HG02759 (cell line): ENCODE data around the gene SLC6A6.
"Not testable (repeated sequence)": the region's sequence is repeated elsewhere in the genome, so short reads cannot be mapped to it uniquely, and the experiment has no call there.

Experiments
- ATAC-seq: cut with Tn5 transposase; IDR thresholded peaks from one replicate; pipeline ENCODE4 v1.9.1; 2021; ENCODE audit warnings: mild to moderate bottlenecking, moderate library complexity; ENCODE audit not compliant: unreplicated experiment

SLC6A6 gene

DNA sequence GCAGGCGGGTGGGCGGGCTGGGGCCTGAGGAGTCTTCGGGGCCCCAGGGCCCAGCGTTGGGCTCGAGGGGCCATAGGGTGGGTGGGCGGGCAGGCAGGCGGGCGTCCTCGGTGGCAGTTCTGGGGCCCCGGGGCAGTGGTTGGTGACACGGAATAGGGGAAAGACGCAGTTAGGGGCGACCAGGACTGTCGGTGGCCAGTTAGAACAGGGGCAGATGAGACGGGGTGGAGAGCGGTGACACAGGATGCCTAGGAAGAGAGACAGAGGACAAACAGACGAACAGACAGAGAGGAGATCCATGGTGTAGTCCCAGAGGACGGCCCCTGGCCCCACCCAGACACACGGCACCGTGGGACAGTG is 101.3 kb downstream of the SLC6A6 start:
- no peak for ATAC-seq

- ATAC-seq, result no peak
Observed at GRCh38 chr3:14505001-14505802, 102.8 kb downstream of the SLC6A6 start.

DNA sequence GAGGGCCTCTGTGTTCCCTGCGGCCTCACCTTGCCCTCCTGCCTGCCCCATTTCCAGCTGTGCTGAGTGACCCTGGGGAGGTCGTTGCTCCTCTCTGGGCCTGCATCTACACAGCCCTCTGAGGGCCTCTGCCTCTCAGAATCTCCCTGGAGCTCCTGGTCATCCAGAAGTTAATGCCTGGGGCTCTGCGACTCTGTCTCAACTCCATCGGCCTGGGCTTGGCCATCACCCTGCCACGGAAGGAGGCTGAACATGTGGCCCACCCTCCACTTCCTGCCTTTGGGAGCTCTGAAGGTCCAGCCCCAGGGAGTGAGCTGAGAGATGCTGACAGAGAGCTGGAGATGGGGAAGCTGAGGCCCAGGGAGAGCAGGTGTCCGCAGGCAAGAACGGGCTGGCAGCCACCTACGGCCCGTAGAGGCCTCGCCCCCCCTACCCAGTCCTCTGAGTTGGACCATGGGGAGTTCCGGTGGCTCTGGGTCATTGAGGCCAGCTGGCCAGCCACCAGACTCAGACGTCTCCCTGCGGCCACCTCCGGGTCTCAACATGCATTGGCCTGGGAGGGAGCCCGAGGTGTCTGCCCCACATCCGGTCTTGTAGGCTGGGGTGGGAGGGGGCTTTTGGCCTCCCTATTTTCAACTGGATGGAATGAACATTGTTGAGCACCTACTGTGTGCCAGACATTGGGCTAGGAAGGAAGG is 103.5 kb downstream of the SLC6A6 start:
- no peak for ATAC-seq

- ATAC-seq, result no peak
Observed at GRCh38 chr3:14506626-14507304, 104.4 kb downstream of the SLC6A6 start.

GRCh38 chr3:14507305-14507741 is 104.9 kb downstream of the SLC6A6 start:
- ATAC-seq, result no peak

DNA sequence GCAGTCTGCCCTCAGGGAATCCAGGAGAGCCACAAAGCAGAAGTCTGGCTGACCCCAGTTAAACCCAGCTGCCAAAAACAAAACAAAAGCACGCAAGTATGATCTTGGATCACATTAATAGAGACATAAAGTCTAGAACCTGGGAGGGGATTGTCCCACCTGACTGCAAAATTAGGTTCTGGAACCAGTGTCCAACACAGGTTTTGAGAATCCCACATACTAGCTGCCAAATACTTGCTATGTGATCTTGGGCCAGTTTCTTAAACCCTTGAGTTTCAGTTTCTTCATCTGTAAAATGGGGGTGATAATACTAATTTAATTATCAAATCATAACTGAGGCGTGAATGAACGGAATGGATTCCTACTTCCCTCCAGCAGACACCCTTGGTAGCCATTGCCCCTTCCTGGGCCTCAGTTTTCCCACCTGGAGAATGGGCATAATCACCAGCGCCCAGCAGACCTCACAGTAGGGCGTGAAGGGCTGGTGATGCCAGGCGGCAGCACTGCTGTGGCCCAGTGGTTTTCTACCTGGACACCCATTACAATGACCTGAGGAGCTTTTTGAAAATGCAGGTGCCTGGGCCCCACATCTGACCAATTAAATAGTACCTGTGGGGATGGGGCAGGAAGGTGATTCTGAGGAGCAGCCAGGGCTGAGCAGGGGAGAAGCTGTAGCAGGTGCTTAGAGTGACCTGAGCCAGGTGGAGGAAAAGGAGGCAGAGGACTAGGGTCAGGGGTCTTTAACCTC is 105.5 kb downstream of the SLC6A6 start:
- ATAC-seq, result no peak

DNA sequence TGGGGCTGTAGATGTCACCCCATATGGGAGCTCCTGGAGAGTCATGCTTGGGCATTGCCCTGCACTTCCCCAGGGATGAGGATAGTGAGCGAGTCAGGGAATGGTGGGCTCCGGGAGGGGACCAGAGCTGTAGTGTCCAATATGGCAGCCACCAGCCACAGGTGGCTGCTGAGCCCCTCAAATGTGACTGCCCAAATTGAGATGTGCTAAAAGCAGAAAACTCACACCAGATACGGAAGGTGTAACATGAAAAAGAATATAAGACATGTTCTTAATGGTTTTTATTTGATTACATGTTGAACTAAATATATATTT is 106.1 kb downstream of the SLC6A6 start:
- ATAC-seq, result no peak

DNA sequence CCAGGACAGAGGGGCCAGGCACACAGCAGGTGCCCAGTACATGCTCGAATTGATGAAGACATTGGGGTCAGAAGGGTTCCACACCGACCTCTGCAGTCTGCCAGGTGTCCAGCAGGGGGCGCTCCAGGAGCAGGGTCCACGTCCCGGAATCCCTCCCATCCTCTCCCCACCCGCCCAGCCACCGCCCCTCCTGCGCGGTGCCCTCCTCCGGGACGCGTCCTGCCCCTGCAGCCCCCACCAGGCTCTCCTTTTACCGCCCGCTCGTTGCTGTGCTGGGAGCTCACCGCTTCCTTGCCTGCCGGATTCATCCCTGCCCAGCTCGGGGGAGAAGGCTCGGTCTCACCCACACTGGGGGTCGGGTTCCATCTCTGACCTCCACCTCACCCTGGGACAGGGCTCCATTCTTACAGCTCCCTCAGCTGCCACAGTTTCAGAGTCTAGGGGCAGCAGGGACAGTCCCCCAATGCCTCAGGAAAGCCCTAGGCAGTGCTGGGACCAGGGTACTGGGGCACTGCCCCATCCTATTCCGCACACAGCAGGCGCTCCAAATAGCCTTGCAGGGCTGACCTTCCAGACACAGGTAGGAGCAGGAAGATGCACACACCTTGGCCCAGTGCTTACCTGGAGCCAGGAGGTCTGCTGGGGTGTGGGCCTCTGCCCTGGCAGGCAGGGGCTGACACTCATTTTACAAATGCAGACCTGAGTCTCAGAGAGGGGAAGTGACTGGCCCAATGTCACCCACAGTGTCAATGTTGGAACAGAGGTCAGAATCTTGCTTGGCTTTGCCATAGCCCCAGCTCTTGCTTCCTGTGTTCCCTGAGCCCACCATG is 106.8 kb downstream of the SLC6A6 start:
- ATAC-seq, result no peak

DNA sequence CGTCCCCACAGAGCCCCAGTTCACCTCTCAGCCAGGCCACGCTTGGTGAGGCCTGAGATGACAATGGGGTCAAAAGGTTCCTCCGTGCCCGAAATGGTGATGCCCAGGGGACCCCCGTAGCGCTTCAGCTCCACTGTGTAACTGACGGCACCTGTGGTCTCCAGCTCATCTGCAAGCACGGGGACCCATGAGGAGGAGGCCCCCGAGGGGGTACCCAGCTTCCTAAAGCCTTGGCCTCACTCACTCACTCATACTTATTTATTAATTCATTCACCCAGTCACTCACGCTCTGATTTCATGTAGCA is 107.3 kb downstream of the SLC6A6 start:
- no peak for ATAC-seq

GRCh38 chr3:14510838-14511622 is 108.6 kb downstream of the SLC6A6 start:
- no peak for ATAC-seq

DNA sequence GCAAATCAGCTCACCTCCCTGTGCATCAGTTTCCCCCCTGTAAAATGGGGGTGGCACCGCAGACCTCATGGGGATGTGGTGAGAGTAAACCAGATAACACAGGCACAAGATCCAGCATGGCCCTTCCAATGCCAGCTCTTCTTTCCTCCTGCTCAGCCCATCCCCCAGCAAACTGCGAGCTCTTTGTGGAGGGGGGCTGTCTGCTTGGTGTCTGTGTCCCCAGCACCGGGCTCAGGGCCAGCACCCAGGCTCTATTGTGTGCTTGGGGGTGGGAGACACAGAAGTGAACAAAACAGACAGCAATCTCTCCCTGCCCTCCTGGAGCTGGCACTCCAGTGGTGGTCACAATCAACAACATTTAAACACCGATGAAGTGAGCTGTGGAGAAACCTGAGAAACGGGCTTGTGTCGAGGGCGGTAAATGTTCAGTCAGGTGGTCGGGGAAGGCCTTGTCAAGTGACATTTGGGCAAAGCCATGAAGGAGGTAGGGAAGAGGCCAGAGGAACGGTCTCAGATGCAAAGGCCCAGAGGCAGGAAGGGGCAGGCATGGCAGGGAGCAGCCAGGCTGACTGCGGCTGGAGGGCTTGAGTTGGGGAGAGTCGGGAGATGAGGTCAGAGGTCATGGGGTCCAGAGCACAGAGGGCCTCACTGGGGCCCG is 109.3 kb downstream of the SLC6A6 start:
- no peak for ATAC-seq

- no peak for ATAC-seq
Observed at GRCh38 chr3:14512281-14512941, 110.0 kb downstream of the SLC6A6 start.

DNA sequence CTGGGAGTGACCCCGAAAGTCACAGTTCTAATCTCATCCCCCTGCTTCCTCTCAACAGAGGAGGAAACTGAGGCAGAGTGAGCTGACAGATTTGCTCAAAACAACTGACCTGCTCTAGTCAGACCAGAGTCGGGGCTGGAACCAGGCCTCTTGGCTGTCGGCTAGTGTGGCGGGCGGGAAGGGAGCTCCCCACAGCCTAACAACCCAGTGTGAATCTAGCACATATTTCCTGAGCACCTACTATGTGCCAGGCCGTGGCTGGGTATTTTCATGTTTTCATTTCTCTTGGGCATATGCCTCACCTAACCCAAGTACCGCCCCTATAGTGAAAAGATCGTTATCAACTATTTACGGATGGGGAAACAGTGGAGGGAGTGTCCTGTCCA is 110.5 kb downstream of the SLC6A6 start:
- ATAC-seq, result no peak

GRCh38 chr3:14513566-14514322 is 111.3 kb downstream of the SLC6A6 start:
- ATAC-seq, result no peak

DNA sequence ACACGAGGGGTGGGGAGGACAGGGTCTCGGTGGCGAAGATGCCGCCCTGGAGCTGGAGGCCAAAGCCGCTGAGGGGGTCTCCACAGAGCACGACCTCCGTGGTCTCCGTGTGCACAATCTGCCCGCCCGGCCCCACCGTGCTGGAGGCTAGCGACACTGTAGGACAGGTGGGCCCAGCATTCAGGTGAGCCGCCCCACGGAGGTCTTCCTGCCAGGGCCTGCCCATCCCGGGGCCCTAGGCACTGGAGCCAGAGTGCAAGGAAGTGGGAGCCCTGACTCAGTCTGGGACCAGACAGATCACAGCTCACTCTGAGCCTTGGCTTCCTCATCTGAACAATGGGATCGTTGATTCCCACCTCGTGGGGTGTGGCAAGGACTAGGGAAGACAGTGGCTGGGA is 111.9 kb downstream of the SLC6A6 start:
- ATAC-seq, result no peak

- not testable (repeated sequence) for ATAC-seq
Observed at GRCh38 chr3:14515526-14515925, 113.1 kb downstream of the SLC6A6 start.

GRCh38 chr3:14516738-14517345 is 114.4 kb downstream of the SLC6A6 start:
- no peak for ATAC-seq
